ENCODE results near the gene CCR8.
"Not testable (repeated sequence)": the region's sequence is repeated elsewhere in the genome, so short reads cannot be mapped to it uniquely, and the experiment has no call there.

Gene CCR8

GRCh38 chr3:39292961-39293360 lies 36.5 kb upstream of the CCR8 start:
- no peak for DNase-seq
- Mint-ChIP-seq H3K4me3 (no peak overlapping the region), H3K9me3 (peaks cover 2% of the 10 kb centered on the region), H3K27ac (no peak overlapping the region), H3K27me3 (peaks cover 7% of the 10 kb centered on the region), H3K4me1 (peaks cover 42% of the 10 kb centered on the region), H3K36me3 (no peaks in the 10 kb centered on the region)
- CTCF ChIA-PET: interaction anchor here (0.8 to 13.4 kb wide), 29 partner anchors 10 to 200 kb away, joined by 3 to 358 read pairs (median 7); partner anchors contain the start of genes CCR8, CX3CR1, GORASP1 and TTC21A

- no peak overlapping the region for H3K4me3 Mint-ChIP-seq
- H3K27me3 Mint-ChIP-seq: peaks cover 11% of the 10 kb centered on the region
- peak; percentile 35 for DNase-seq
- peaks cover 16% of the 10 kb centered on the region for H3K9me3 Mint-ChIP-seq
- CTCF ChIA-PET: interaction anchor here (0.9 to 13.4 kb wide), 3 partner anchors 83 to 238 kb away, joined by 3 to 358 read pairs (median 138); partner anchors contain the start of gene XIRP1
- H3K4me1 Mint-ChIP-seq: peaks cover 28% of the 10 kb centered on the region
- peaks cover 2% of the 10 kb centered on the region for H3K36me3 Mint-ChIP-seq
- peak overlapping the region; percentile 74 for H3K27ac Mint-ChIP-seq
Measured at GRCh38 chr3:39294446-39295183, 34.9 kb upstream of the CCR8 start.

- H3K36me3 Mint-ChIP-seq: peaks cover 2% of the 10 kb centered on the region
- no peak for DNase-seq
- H3K27me3 Mint-ChIP-seq: peaks cover 17% of the 10 kb centered on the region
- peaks cover 23% of the 10 kb centered on the region for H3K9me3 Mint-ChIP-seq
- H3K27ac Mint-ChIP-seq: no peak overlapping the region
- H3K4me1 Mint-ChIP-seq: peaks cover 23% of the 10 kb centered on the region
- CTCF ChIA-PET: interaction anchor here (0.9 to 13.4 kb wide), 4 partner anchors 63 to 239 kb away, joined by 3 to 358 read pairs (median 70); partner anchors contain the start of gene XIRP1
- no peak overlapping the region for H3K4me3 Mint-ChIP-seq
Measured at GRCh38 chr3:39295184-39295775, 34.2 kb upstream of the CCR8 start.

GRCh38 chr3:39296197-39297077 lies 33.1 kb upstream of the CCR8 start:
- no peak overlapping the region for H3K4me3 Mint-ChIP-seq
- H3K36me3 Mint-ChIP-seq: peaks cover 2% of the 10 kb centered on the region
- no peak for DNase-seq
- peaks cover 19% of the 10 kb centered on the region for H3K27me3 Mint-ChIP-seq
- CTCF ChIA-PET: interaction anchor here (1.2 to 13.4 kb wide), 4 partner anchors 8 to 108 kb away, joined by 3 to 358 read pairs (median 72); partner anchors contain the start of gene XIRP1
- H3K9me3 Mint-ChIP-seq: peaks cover 29% of the 10 kb centered on the region
- peaks cover 18% of the 10 kb centered on the region for H3K4me1 Mint-ChIP-seq
- no peak overlapping the region for H3K27ac Mint-ChIP-seq

DNA sequence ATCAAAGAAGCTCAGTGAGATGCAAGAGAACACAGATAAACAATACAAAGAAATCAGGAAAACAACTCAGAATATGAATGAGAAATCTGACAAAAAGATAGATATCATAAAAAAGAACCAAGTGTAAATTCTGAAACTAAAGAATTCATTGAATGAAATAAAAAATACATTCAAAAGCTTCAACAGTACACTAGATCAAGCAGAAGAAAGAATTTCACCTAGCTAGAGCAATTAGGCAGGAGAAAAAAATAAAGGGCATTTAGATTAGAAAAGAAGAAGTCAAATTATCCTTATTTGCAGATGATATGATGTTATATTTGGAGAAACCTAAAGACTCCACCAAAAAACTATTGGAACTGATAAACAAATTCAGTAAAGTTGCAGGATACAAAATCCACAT lies 30.2 kb upstream of the CCR8 start:
- Mint-ChIP-seq H3K36me3 (peaks cover 2% of the 10 kb centered on the region), H3K4me3 (no peak overlapping the region), H3K4me1 (peaks cover 9% of the 10 kb centered on the region), H3K9me3 (peaks cover 34% of the 10 kb centered on the region), H3K27me3 (peaks cover 19% of the 10 kb centered on the region), H3K27ac (no peak overlapping the region)
- CTCF ChIA-PET: interaction anchor here (0.8 kb wide), 1 partner anchor 79 kb away, joined by 3 read pairs; no protein-coding TSS in a partner anchor
- DNase-seq: no peak

GRCh38 chr3:39302178-39302577 lies 27.3 kb upstream of the CCR8 start:
- Mint-ChIP-seq H3K9me3 (peaks cover 36% of the 10 kb centered on the region), H3K4me3 (no peak overlapping the region), H3K27ac (no peak overlapping the region), H3K4me1 (no peaks in the 10 kb centered on the region), H3K27me3 (peaks cover 39% of the 10 kb centered on the region), H3K36me3 (peaks cover 2% of the 10 kb centered on the region)
- CTCF ChIA-PET: interaction anchor here (0.9 to 4.3 kb wide), 3 partner anchors 10 to 109 kb away, joined by 3 to 19 read pairs (median 3); no protein-coding TSS in a partner anchor
- DNase-seq: no peak

DNA sequence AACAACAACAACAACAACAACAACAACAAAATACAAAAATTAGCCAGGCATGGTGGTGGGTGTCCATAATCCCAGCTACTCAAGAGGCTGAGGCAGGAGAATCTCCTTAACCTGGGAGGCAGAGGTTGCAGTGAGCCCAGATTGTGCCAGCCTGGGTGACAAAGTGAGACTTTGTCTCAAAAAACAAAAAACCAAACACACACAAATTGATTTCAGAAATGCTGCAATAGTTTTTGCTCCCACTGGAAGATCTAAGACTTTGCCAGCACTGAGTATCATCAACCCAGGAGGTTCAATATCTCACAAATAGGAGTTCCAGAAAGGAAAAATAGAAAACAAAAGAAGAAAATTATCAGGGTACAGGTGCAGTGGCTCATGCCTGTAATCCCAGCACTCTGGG lies 16.2 kb upstream of the CCR8 start:
- peaks cover 4% of the 10 kb centered on the region for H3K36me3 Mint-ChIP-seq
- H3K9me3 Mint-ChIP-seq: peaks cover 11% of the 10 kb centered on the region
- H3K4me1 Mint-ChIP-seq: peaks cover 2% of the 10 kb centered on the region
- H3K27me3 Mint-ChIP-seq: peaks cover 19% of the 10 kb centered on the region
- H3K4me3 Mint-ChIP-seq: no peak overlapping the region
- CTCF ChIA-PET: no interaction called here
- no peak for DNase-seq
- no peak overlapping the region for H3K27ac Mint-ChIP-seq

- CTCF ChIA-PET: interaction anchor here (0.7 to 0.9 kb wide), 2 partner anchors 22 to 24 kb away, joined by 3 to 4 read pairs; no protein-coding TSS in a partner anchor
- Mint-ChIP-seq H3K9me3 (peaks cover 11% of the 10 kb centered on the region), H3K4me3 (no peak overlapping the region), H3K27ac (no peak overlapping the region), H3K27me3 (peaks cover 11% of the 10 kb centered on the region), H3K4me1 (peaks cover 2% of the 10 kb centered on the region), H3K36me3 (peaks cover 4% of the 10 kb centered on the region)
- no peak for DNase-seq
Measured at GRCh38 chr3:39315420-39315819, 14.1 kb upstream of the CCR8 start.

DNA sequence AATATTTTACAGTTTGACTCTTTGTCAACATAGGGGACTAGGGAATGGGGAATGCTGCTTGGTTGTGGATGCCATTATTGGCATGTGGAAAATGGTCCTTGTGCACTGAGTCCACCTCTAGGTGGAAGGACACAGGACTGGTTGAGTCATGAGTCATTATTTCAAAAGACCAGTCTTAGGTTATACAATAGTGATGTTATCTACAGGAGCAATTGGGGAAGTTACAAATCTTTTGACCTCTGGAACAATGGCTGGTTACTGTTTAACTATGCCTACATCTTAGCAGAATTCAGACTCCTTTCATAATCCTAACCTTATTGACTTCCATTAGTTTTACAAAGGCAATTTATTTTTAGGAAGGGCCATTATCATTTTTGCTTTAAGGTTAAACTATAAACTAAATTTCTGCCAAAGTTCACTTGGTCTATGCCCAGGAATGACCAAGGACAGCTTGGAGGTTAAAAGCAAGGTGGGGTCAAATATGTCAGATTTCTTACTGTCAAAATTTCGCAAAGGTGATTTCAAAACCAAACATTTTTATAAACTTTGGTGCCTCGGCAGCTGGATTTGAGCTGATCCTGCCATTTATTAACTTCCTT lies 11.8 kb upstream of the CCR8 start:
- no peak overlapping the region for H3K4me3 Mint-ChIP-seq
- no peak overlapping the region for H3K27ac Mint-ChIP-seq
- no peak for DNase-seq
- peaks cover 15% of the 10 kb centered on the region for H3K4me1 Mint-ChIP-seq
- CTCF ChIA-PET: interaction anchor here (1.5 kb wide), 1 partner anchor 26 kb away, joined by 7 read pairs; no protein-coding TSS in a partner anchor
- H3K9me3 Mint-ChIP-seq: peaks cover 9% of the 10 kb centered on the region
- H3K27me3 Mint-ChIP-seq: peaks cover 6% of the 10 kb centered on the region
- H3K36me3 Mint-ChIP-seq: peaks cover 6% of the 10 kb centered on the region

- H3K27me3 Mint-ChIP-seq: peaks cover 6% of the 10 kb centered on the region
- no peak overlapping the region for H3K27ac Mint-ChIP-seq
- H3K4me3 Mint-ChIP-seq: no peak overlapping the region
- peaks cover 6% of the 10 kb centered on the region for H3K36me3 Mint-ChIP-seq
- DNase-seq: no peak
- H3K9me3 Mint-ChIP-seq: peaks cover 9% of the 10 kb centered on the region
- CTCF ChIA-PET: interaction anchor here (1.5 kb wide), 1 partner anchor 27 kb away, joined by 7 read pairs; no protein-coding TSS in a partner anchor
- H3K4me1 Mint-ChIP-seq: peaks cover 21% of the 10 kb centered on the region
Measured at GRCh38 chr3:39318301-39318700, 11.2 kb upstream of the CCR8 start.

DNA sequence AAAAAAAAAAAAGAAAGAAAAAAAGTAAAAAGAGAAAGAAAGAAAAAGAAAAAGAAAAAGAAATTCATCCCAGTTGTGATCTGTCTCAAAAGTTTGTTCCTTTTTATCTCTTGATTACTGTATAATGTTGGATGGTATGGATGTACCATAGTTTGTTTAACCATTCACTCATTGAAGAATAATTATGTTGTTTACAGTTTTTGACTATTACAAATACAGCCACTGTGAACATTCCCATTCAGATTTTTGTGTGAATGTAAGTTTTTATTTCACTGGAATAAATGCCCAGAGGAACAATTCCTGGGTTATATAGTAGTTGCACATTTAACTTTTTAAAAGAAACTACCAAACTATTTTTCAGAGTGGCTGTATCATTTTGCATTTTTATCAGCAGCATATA lies 10.3 kb upstream of the CCR8 start:
- Mint-ChIP-seq H3K4me3 (no peak overlapping the region), H3K4me1 (peaks cover 27% of the 10 kb centered on the region), H3K27ac (no peak overlapping the region), H3K9me3 (peaks cover 5% of the 10 kb centered on the region), H3K27me3 (peaks cover 6% of the 10 kb centered on the region), H3K36me3 (peaks cover 4% of the 10 kb centered on the region)
- CTCF ChIA-PET: interaction anchor here (1.5 kb wide), 1 partner anchor 28 kb away, joined by 7 read pairs; no protein-coding TSS in a partner anchor
- DNase-seq: no peak

DNA sequence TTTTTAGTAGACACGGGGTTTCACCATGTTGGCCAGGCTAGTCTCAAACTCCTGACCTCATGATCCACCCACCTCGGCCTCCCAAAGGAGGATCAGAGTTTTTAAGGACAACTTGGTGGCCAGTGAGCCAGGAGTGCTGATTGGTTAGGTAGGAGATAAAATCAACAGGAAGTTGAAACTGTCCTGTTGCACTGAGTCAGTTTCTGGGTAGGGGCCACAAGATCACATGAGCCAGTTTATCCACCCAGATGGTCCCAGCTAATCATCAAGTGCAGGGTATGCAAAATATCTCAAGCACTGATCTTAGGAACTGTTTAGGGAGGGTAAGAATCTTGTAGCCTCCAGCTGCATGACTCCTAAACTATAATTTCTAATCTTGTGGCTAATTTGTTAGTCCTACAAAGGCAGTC lies 7.9 kb upstream of the CCR8 start:
- H3K27me3 Mint-ChIP-seq, DNase-seq, H3K9me3 Mint-ChIP-seq, H3K27ac Mint-ChIP-seq, H3K36me3 Mint-ChIP-seq, H3K4me3 Mint-ChIP-seq, CTCF ChIA-PET: not testable (repeated sequence)
- H3K4me1 Mint-ChIP-seq: peaks cover 35% of the 10 kb centered on the region

DNA sequence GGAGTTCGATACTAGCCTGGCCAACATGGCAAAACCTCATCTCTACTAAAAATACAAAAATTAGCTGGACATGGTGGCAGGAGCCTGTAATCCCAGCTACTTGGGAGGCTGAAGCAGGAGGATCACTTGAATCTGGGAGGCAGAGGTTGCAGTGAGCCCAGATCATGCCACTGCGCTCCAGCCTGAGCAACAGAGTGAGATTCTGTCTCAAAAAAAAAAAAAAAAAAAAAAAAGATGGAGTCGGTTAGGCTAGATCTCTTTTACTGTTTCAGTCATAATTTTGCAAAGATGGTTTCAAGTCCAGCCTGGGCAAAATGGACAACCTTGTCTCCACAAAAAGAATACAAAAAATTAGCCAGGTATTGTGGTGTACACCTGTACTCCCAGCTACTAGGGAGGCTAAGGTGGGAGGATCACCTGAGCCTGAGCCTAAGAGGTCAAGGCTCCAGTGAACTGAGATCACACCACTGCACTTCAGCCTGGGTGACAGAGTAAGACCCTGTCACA lies 7.2 kb upstream of the CCR8 start:
- H3K27ac Mint-ChIP-seq, H3K27me3 Mint-ChIP-seq, H3K4me3 Mint-ChIP-seq, H3K9me3 Mint-ChIP-seq, H3K36me3 Mint-ChIP-seq, DNase-seq: not testable (repeated sequence)
- peaks cover 41% of the 10 kb centered on the region for H3K4me1 Mint-ChIP-seq
- CTCF ChIA-PET: interaction anchor here (0.9 to 1.2 kb wide), 2 partner anchors 30 to 37 kb away, joined by 3 to 4 read pairs; no protein-coding TSS in a partner anchor
